Astrocyte (in vitro differentiated cells and primary cell): ENCODE data around the gene ARHGEF17. TPM values are rescaled to one million over a fixed set of nuclear protein-coding genes. Genes with fewer than 3 reads are reported as not detected.

Experiments
- DNase-seq: peaks from one replicate; pipeline ENCODE4 v3.0.0-alpha.2; 2010; ENCODE audit warnings: low read depth
- FAIRE-seq: peaks from 2 replicates; lab custom pipeline; 2011; peaks lifted over from hg19 to GRCh38; lab: Jason Lieb, UNC
- H2AFZ ChIP-seq: 2 replicates; pipeline ENCODE4 v1.6.0; 2012; ENCODE audit warnings: low read depth, low read length, inconsistent platforms
- H3K27ac ChIP-seq: 2 replicates; pipeline ENCODE4 v1.5.1; 2011; ENCODE audit warnings: low read depth, low read length, inconsistent platforms
- H3K27me3 ChIP-seq: 2 replicates; pipeline ENCODE4 v1.6.0; 2011; ENCODE audit warnings: low read length, inconsistent platforms; ENCODE audit not compliant: insufficient read depth
- H3K36me3 ChIP-seq: 2 replicates; pipeline ENCODE4 v1.5.1; 2011; ENCODE audit warnings: low read length, inconsistent platforms; ENCODE audit not compliant: insufficient read depth
- H3K4me1 ChIP-seq: 2 replicates; pipeline ENCODE4 v1.5.1; 2011; ENCODE audit warnings: low read length, inconsistent platforms; ENCODE audit not compliant: insufficient read depth
- H3K4me2 ChIP-seq: 2 replicates; pipeline ENCODE4 v1.6.0; 2012; ENCODE audit warnings: low read length, inconsistent platforms
- H3K4me3 ChIP-seq: 2 replicates; pipeline ENCODE4 v1.5.1; 2011; ENCODE audit warnings: low read depth, mild to moderate bottlenecking, low read length, inconsistent platforms; ENCODE audit not compliant: insufficient read depth
- H3K79me2 ChIP-seq: 2 replicates; pipeline ENCODE4 v1.6.0; 2012; ENCODE audit warnings: mild to moderate bottlenecking, low read length, inconsistent platforms; ENCODE audit not compliant: insufficient read depth
- H3K9ac ChIP-seq: 2 replicates; pipeline ENCODE4 v1.6.0; 2012; ENCODE audit warnings: mild to moderate bottlenecking, low read length, inconsistent platforms
- H3K9me3 ChIP-seq: 2 replicates; pipeline ENCODE4 v1.5.1; 2012; ENCODE audit warnings: low read depth, mild to moderate bottlenecking, low read length, inconsistent platforms; ENCODE audit not compliant: insufficient read depth
- H4K20me1 ChIP-seq: 2 replicates; pipeline ENCODE4 v1.6.0; 2012; ENCODE audit warnings: low read length, inconsistent platforms; ENCODE audit not compliant: insufficient read depth
- H3K27ac Mint-ChIP-seq: one replicate; pipeline ENCODE4 v1.8.0; 2021; ENCODE audit warnings: mild to moderate bottlenecking, mixed read lengths; ENCODE audit not compliant: unreplicated experiment
- H3K27me3 Mint-ChIP-seq: one replicate; pipeline ENCODE4 v1.8.0; 2021; ENCODE audit warnings: low read depth, mixed read lengths; ENCODE audit not compliant: unreplicated experiment
- H3K36me3 Mint-ChIP-seq: one replicate; pipeline ENCODE4 v1.8.0; 2021; ENCODE audit warnings: low read depth, mixed read lengths; ENCODE audit not compliant: unreplicated experiment
- H3K4me1 Mint-ChIP-seq: one replicate; pipeline ENCODE4 v1.8.0; 2021; ENCODE audit warnings: low read depth, mixed read lengths; ENCODE audit not compliant: unreplicated experiment
- H3K4me3 Mint-ChIP-seq: one replicate; pipeline ENCODE4 v1.8.0; 2021; ENCODE audit warnings: mild to moderate bottlenecking, moderate library complexity, mixed read lengths; ENCODE audit not compliant: unreplicated experiment
- H3K9me3 Mint-ChIP-seq: one replicate; pipeline ENCODE4 v1.8.0; 2021; ENCODE audit warnings: mild to moderate bottlenecking, mixed read lengths; ENCODE audit not compliant: unreplicated experiment
- CTCF ChIP-seq: IDR thresholded peaks from 2 replicates; pipeline ENCODE4 v1.5.1; 2011; ENCODE audit warnings: low read depth, mild to moderate bottlenecking, inconsistent platforms, low read length, moderate library complexity; ENCODE audit not compliant: insufficient read depth
- EZH2 ChIP-seq: IDR thresholded peaks from 2 replicates; pipeline ENCODE4 v1.6.1; 2012; ENCODE audit warnings: mild to moderate bottlenecking, low read length, inconsistent platforms; ENCODE audit not compliant: insufficient read depth
- total RNA-seq: library from RNA; stranded (reverse); gene quantifications from 2 replicates; pipeline ENCODE4 v1.2.1, GENCODE V29; 2021

The ARHGEF17 gene
- total RNA-seq, 1 donor from 2014 or later = 66.4 TPM

GRCh38 chr11:73275381-73275750 lies 32.7 kb upstream of the ARHGEF17 start:
- H3K9me3 ChIP-seq = no peaks in the 10 kb centered on the region
- TF ChIP-seq CTCF (no peak), EZH2 (no peak)
- H3K27ac ChIP-seq = no peak overlapping the region
- no peak overlapping the region for H3K4me3 Mint-ChIP-seq
- H2AFZ ChIP-seq = no peak overlapping the region
- no peaks in the 10 kb centered on the region for H3K9me3 Mint-ChIP-seq
- FAIRE-seq (no peak), DNase-seq (no peak)
- H3K36me3 Mint-ChIP-seq = no peaks in the 10 kb centered on the region
- H3K4me1 Mint-ChIP-seq = peaks cover under 1% of the 10 kb centered on the region
- H3K36me3 ChIP-seq = no peaks in the 10 kb centered on the region
- peaks cover 15% of the 10 kb centered on the region for H3K27me3 Mint-ChIP-seq
- H3K79me2 ChIP-seq = no peaks in the 10 kb centered on the region
- no peaks in the 10 kb centered on the region for H4K20me1 ChIP-seq
- no peak overlapping the region for H3K4me2 ChIP-seq
- H3K4me1 ChIP-seq = no peaks in the 10 kb centered on the region
- no peak overlapping the region for H3K27ac Mint-ChIP-seq
- no peaks in the 10 kb centered on the region for H3K27me3 ChIP-seq
- no peak overlapping the region for H3K4me3 ChIP-seq
- H3K9ac ChIP-seq = no peak overlapping the region

- Histone ChIP-seq H3K4me3 (no peak overlapping the region), H2AFZ (no peak overlapping the region), H3K27ac (no peak overlapping the region), H3K79me2 (no peaks in the 10 kb centered on the region), H3K4me2 (no peak overlapping the region), H3K9me3 (no peaks in the 10 kb centered on the region), H3K9ac (no peak overlapping the region), H4K20me1 (no peaks in the 10 kb centered on the region), H3K36me3 (no peaks in the 10 kb centered on the region), H3K27me3 (no peaks in the 10 kb centered on the region), H3K4me1 (no peaks in the 10 kb centered on the region)
- Mint-ChIP-seq H3K4me1 (peaks cover 6% of the 10 kb centered on the region), H3K27me3 (peaks cover 25% of the 10 kb centered on the region), H3K4me3 (no peak overlapping the region), H3K36me3 (no peaks in the 10 kb centered on the region), H3K27ac (no peak overlapping the region), H3K9me3 (no peaks in the 10 kb centered on the region)
- DNase-seq (no peak), FAIRE-seq (no peak)
- TF ChIP-seq CTCF (no peak), EZH2 (no peak)
Observed at GRCh38 chr11:73277467-73277866, 30.6 kb upstream of the ARHGEF17 start.

- FAIRE-seq (no peak), DNase-seq (no peak)
- H3K4me3 ChIP-seq = no peak overlapping the region
- Mint-ChIP-seq H3K9me3 (no peaks in the 10 kb centered on the region), H3K4me3 (no peak overlapping the region), H3K27ac (no peak overlapping the region), H3K27me3 (peaks cover 40% of the 10 kb centered on the region), H3K4me1 (peaks cover 6% of the 10 kb centered on the region), H3K36me3 (peaks cover 2% of the 10 kb centered on the region)
- H3K79me2 ChIP-seq = no peaks in the 10 kb centered on the region
- no peak overlapping the region for H3K27ac ChIP-seq
- no peaks in the 10 kb centered on the region for H4K20me1 ChIP-seq
- H3K4me1 ChIP-seq = no peaks in the 10 kb centered on the region
- no peaks in the 10 kb centered on the region for H3K9me3 ChIP-seq
- no peaks in the 10 kb centered on the region for H3K27me3 ChIP-seq
- no peak overlapping the region for H2AFZ ChIP-seq
- TF ChIP-seq CTCF = no peak
- TF ChIP-seq EZH2 = no peak
- H3K4me2 ChIP-seq = no peak overlapping the region
- H3K9ac ChIP-seq = no peak overlapping the region
- no peaks in the 10 kb centered on the region for H3K36me3 ChIP-seq
Observed at GRCh38 chr11:73280626-73281025, 27.4 kb upstream of the ARHGEF17 start.
